ENCODE results near the gene MRAS.
"Not testable (repeated sequence)": the region's sequence is repeated elsewhere in the genome, so short reads cannot be mapped to it uniquely, and the experiment has no call there.

Gene MRAS

DNA sequence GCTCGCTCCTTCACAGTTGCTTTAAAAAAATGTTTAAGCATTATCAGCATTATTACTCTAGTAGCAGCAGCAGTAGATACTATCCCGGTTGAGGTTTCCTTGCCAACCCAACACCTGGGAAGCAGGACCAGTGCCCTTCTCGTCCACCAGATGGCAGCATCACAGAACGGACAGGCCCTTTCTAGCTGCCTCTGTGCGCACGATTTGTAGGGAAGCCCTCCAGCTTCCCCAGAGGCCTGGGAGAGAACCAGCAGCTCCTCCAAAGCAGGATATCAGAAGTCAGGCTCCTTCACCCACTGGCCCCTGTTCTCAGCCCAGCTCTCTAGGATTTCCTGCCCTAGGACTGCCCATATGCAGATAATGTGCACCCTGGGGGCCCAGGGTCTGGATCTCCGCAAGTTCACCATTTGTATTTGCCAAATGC, 69.2 kb downstream of the MRAS start:
- DNase-seq (ENCODE audit: low read depth in 2 of 2) = peak; percentile 12 to 26

DNA sequence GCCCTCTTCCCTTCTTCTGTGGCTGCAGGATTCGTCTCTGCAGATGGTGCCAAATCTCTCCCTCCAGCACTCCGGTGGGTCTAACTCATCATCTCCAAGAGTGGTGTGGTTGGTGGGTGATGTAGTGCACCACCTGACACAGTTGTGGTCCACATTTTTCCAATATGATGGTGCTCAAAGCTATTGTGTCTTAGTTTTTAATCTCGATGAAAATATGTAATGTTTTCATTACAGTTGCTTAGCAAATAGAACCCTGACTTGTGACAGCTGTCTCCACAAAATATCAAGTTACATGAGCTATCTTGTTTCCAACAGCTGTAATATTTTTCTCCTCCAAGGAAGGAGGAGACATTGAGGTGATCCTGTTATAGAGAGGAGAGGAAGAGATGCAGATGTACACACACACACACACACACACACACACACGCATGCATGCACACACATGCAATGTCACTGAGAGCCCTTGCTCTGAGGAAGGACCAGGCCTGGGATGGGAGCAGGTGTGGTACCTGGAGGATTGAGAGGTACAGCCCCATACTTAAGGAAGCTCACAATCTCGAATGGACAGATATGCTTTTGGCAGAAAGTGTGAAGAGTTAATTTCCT, 70.3 kb downstream of the MRAS start:
- DNase-seq (ENCODE audit: low read depth in 2 of 2) = no peak

DNA sequence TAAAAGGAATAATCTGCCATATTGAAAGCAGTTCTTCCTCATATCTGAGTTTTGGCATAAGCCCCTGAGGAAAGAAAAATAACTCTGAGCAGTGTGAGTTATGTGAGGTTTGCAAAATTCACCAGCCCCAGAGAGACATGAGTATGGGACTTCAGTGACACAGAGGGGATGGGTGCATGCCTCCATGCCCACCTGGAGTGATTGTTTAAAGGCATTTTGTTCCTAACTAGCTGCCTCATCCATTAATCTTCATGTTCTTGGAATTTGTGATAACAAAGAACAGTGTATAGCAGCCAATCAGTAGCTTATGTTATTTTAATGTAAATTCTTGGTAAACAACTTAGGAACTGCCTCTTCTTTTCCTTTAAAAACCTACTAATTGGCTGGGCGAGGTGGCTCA, 74.9 kb downstream of the MRAS start:
- no peak for DNase-seq (ENCODE audit: low read depth in 2 of 2)

DNA sequence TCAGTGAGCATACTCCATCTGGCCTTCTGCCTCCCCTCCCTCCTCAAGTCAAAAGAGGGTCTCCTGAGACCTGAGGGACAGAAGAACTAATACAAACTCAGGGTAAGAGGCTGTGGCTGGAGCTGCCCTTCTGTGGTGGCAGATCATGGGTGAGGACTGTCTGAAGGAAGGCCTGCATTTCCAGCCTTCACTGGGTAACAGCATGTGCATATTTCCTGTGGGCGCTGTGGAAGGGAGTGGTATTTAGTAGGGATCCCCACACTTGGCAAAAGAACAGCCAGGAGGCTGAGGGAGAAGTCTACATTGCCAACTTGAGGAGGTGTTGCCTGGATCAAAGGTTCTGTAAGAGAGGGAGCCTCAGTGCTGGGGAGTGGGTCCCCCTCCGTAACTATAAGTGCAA, 75.9 kb downstream of the MRAS start:
- no peak for DNase-seq (ENCODE audit: low read depth in 2 of 2)

DNA sequence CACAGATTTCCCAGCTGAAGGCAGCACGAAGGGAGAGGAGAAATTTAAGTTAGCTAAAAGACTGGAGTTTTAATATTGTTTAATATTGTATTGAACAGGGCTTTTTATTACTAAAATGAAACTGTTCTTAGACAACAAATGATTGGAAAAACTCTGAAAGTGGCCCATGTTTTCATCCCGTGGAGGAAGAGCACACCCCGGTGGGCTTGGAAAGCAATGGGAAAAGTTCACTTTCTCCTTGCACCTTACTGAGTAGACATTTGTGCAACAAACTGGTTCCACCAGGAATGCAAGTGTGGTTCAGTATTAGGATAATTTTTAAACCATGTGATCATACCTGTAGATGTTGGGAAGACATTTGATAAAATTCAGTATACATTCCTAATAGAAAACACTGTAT, 77.8 kb downstream of the MRAS start:
- no peak for DNase-seq (ENCODE audit: low read depth in 2 of 2)

DNA sequence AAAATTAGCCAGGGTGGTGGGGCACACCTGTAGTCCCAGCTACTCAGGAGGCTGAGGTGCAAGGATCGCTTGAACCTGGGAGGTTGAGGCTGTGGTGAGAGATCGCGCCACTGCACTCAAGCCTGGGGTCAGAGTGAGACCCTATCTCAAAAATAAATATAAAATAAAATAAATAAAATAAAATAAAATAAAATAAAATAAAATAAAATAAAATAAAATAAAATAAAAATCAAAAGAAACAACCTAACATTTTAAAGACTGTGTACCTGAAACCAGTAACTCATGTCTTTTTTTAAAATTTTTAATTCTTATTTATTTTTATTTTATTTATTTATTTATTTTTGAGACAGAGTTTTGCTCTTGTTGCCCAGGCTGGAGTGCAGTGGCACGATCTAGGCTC, 78.4 kb downstream of the MRAS start:
- not testable (repeated sequence) for DNase-seq (ENCODE audit: low read depth in 2 of 2)

DNA sequence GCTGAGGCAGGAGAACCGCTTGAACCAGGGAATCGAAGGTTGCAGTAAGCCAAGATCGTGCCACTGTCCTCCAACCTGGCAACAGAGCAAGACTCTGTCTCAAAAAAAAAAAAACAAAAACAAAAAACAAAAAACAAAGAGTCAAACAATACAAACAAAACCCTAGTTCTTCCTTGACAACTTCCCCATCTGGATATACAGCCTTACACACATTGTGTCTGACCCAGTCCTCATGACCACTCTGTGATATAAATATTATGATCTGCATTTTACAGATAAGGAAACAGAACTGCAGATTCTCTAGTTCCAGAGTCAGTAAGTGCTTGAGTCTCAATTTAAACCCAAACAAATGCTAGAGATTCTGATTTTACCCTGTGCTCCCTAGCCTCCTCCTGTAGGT, 81.3 kb downstream of the MRAS start:
- DNase-seq (ENCODE audit: low read depth in 2 of 2) = no peak

DNA sequence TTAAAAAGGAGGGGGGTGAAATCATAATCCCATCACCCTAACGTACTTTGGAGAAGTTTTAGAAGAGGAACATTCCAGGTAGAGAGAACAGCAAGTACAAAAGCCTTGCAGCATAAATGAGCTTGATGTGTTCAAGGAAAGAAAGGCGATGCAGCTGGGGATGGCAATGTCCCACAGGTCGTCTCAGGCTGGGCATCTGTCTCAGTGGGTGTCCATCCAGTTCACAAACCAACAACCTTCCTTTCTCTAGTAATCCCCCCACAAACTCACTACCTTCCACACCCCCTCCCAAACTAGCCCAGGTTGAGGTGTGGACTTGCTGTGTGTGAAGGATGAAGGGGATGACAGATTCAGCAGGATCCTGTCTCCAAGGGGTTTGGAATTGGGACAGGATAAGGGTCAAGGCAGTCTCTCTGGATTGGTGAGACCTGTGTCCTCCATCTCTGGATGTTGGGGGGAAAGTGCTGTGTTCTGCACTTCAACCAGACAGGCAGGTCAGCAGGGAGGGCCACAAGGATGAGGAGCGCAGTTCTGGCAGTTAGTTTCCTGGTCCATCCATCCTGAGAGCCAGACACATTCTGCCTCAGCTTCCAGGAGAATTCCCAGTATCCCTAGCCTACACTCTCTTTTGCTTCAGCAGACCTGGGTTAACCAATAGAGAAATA, 84.3 kb downstream of the MRAS start:
- no peak for DNase-seq (ENCODE audit: low read depth in 2 of 2)

DNA sequence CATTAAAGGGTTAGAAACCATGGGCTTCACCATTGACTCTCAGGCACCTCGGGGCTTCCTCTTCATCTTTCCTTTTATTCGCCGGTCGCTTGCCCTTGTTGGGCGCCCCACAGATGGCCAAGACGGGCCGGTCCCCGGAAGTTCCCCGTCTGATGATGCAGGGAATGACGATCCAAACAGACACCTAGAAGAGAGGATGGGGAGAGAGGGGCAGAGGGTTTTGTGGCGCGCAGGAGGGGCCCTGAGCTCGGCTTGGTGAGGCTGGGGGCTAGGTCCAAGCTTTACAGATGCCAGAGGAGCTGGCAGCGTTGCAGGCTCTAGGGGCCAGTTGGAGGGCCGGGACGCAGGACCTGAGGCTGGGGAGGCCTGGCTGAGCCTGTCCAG, 85.5 kb downstream of the MRAS start:
- no peak for DNase-seq (ENCODE audit: low read depth in 2 of 2)

DNA sequence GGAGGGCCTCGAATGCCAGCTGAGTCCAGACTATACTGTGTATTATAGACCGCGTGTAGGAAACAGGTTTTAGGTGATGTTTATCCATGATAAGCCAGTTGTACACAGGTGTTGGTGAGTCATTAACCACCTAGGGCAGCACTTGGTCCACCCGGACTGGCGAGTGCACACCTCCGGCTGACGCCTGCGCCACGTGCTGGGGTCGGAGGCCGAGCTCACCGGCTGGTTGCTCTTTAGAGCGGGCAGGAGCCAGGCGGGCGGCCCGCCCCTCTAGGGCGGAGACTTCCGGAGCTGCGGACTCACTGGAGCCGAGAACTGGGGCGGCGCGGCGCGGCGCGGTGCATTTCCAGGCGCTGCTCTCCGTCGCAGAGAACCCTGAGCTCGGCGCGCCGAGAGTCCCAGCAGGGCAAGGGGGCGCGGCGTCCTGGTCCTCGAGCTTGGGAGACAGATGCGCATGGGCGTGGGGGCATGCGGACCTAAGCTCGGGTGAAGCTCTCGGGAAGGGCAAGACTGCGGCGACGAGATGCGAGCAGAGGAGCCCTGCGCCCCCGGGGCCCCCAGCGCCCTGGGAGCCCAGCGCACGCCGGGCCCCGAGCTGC, 86.0 kb downstream of the MRAS start, which contains the start of gene ESYT3:
Gene ESYT3 (plus strand): TSS at position 341 of the 599 bp plus-strand sequence. CDS start 183 bp downstream, at position 524.
- peak; percentile 59 to 60 for DNase-seq (ENCODE audit: low read depth in 2 of 2)

DNA sequence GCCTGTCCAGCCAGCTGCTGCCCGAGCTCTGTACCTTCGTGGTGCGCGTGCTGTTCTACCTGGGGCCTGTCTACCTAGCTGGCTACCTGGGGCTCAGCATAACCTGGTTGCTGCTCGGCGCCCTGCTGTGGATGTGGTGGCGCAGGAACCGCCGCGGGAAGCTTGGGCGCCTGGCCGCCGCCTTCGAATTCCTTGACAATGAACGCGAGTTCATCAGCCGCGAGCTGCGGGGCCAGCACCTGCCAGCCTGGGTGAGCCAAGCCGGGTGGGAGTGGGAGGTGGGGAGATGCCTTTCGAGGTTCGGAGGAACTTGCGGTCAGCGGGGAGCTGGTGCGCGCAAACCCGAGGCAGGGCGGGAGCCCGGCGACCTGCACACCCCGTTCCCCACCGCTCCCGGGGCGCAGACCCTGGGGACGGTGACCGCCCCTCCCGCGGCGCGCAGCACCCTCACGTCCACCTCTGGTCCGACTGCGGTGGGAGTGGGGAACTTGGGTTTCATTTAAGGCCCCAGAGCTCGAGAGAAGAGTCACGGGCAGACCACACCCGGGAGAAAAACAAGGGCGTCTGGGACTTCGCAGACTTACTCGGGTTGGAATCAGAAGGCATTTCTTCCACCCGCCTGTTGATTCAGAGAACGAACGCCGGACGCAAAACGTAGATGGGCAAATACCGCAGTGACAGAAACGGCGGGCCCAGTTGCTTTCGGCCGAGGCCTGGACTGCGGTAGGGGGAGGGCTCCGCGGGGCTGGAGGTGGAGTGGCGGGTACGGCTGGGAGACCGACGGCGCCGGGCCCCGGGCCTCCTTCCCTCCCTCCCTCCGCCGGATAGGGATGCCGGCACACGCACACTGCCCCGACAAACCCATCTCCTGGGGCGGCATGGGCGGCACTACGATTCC, 86.7 kb downstream of the MRAS start:
- DNase-seq (ENCODE audit: low read depth in 2 of 2) = no peak

DNA sequence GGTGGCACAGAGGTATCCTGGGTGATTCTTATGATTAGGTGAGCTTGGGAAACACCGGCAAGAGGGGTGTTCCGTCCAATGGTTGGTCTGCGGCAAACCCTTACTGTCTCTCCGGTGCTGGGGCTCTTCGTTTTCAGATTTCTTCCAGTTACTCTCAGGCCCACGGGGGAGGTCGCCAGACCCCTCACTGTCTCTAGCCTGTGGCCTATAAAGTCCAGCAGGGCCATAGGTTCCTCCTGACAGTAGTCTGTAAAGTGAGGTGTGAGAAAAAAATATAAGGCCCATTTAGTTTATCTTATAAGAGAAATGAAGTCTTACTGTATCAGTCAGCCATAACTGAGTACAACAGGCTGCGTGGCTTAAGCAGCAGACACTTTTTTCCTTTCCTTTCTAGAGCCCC, 87.5 kb downstream of the MRAS start:
- DNase-seq (ENCODE audit: low read depth in 2 of 2) = no peak

DNA sequence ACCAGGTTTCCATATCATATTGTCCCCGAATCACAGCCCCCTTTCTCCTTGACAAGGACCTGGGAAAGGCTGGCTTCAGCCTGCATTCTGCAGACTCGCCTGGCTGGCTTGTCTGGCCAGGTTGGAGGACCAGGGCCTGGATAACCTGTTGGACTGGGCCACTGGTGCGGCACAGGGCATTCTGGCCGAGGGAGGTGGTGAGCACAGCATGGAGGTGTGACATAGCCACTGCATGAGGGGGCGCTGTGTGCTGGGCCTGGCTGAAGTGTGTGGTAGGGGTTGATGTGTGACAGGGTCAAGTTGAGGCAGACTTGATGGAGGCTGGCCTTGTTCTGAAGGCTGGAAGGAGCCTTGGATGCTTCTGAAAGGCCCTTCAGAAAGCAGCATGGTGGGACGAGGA, 88.9 kb downstream of the MRAS start:
- no peak for DNase-seq (ENCODE audit: low read depth in 2 of 2)

DNA sequence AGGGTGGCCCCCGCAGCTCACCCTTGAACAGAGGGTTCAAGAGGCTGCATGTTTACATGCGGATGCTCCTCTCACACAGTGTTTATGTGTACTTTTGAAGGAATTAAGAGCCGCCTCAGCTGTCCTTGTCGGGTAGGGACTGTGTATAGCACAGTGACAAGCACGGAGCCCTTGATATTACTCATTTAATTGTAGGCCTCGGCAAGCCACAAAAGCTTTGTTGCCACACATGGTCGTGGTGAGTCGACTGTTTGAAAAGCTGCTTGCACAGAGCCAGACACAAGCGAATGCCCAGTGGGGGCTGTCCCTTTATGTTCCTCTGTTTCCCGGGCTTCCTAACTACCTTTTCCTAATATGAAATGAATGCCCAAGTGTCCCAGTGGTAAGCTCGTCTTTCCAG, 90.5 kb downstream of the MRAS start:
- DNase-seq (ENCODE audit: low read depth in 2 of 2) = no peak

DNA sequence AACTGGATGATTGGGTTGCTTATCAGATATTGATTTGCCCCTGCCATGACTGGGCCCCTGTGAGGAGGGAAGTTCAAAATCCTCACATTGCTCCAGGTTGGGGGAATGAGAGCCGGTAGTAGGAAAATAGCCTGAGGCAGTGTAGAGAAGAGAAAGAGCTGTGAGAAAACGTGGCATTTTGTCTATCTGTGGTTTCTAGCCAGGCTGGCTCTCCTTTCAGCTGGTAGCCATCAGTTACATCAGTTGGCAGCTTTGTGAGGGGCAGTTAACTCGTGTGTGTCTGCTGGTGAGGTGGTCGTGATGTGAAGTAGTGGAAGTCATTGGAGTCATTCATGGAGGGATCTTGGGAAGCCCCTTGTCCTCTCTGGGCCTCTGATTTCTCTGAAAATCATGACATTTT, 91.3 kb downstream of the MRAS start:
- DNase-seq (ENCODE audit: low read depth in 2 of 2) = no peak

DNA sequence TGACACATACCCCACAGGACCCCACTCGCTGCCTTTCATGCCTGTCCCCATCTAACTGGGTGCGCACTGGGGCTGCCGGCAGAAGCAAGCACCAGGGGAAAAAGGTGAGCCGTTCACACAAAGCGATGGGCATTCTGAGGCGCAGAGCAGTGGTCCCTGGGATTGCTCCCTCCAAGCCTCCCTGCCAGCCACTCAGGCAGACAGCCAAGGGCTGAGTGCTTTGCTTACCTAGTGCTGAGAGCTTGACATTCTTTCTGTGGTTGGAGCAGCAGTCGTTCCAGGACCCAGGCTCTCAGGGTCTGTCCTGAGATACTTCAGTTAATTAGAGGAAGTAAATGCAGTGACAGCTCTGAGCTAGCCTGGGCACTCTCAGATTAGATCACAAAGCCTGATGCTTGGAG, 91.7 kb downstream of the MRAS start:
- DNase-seq (ENCODE audit: low read depth in 2 of 2) = no peak

DNA sequence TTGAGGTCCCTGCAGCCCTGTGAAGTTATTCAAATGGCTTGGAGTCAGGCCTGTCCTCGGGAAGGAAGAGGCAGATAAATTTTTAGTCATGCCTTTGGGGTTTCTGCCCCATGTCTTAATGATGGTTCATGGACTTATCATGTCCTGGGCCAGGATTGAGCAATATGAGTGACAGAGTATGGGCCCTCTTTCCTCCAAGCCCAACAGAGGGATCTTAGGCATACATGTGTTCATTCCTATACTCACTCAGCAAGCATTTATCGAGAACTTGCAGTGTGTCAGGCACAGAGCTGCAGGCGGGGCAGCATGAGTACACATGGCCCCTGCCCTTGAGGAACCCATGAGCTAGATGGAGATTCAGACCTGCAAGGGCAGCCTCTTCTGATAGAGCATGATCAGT, 92.2 kb downstream of the MRAS start:
- no peak for DNase-seq (ENCODE audit: low read depth in 2 of 2)

DNA sequence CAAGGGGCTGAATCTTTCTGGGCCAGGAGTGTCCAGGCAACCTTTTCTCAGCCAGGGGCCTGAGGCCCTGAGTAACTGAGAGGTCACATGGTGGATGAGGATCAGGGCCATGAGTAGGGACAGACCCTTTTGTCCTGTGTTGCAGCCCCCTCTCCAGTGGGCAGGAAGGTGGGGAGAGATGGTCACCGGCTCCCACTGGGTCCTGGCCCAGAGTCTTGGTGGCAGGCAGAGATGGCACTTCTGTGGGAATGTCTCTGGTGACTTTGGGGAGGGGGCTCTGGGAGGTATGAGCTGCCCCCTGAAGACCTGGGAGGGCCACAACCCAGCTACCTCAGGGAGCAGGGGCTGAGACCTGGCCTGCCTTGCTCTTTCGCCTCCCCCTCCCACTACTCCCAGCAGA, 92.9 kb downstream of the MRAS start:
- DNase-seq (ENCODE audit: low read depth in 2 of 2) = no peak

DNA sequence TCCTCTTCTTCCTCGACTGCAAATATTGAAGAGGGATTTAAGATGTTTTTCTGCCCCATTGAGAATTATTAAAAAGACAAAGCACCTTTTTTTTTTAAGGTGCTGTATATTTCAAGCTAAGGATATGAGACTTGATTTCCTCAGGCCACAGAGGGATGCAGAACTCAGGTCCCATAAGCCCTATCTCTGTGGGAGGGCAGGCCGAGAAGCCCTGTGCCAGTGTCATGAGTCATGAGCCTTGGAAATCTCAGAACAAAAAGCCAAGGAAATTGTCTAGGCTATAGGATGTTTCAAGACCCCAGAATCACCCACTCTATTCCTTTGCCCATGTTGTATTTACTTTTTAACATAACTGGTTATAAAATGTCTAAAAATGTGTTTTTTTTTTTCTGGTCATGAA, 93.4 kb downstream of the MRAS start:
- DNase-seq (ENCODE audit: low read depth in 2 of 2) = no peak

DNA sequence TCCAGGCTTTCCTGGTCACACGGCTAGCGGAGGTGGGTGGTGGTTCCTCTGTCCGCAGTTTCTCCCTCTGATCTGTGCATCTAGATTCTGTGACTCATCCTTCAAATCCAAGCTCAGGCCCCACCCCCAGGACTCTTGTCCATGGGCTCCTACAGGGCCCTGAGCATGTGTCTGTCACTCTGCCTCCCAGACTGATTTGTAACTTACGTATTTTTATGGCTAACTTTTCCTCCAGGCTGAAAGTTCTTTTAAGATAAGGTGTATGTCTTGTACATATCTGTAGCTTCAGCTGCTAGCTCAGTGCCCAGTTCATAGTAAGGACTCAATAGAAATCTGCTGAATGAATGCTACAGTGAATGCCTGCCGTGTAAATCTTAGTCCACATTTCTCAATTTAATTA, 94.1 kb downstream of the MRAS start:
- DNase-seq (ENCODE audit: low read depth in 2 of 2) = no peak

DNA sequence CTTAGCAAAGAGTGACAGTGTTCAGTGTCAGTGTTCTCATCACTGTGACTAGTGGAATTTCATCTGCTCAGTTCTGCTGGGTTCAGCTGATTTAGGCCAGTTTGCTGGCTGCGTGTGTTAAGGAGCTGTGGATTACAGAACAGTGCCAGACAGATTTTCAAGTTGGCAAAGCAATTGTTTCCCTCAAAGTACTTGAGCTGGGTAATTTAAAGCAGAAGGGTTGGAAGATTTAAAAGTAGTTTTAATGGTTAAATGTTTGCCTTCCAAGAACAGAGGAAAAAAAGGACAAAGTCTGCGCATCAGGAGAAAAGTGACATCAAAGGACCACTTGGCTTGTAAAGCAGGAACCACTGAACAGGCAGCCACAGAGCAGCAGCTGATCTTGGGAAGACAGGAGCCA, 94.7 kb downstream of the MRAS start:
- no peak for DNase-seq (ENCODE audit: low read depth in 2 of 2)
